Uterine smooth muscle cell (primary cell): ENCODE measurements around the gene PARVA. TPM values are rescaled to one million over a fixed set of nuclear protein-coding genes. Genes with fewer than 3 reads are reported as not detected.

Source experiments
- total RNA-seq: library from RNA; depleted of rRNA; stranded (reverse); fragments of >200 nt; gene quantifications from 2 replicates; pipeline ENCODE4 v1.2.3, GENCODE V29; 2014

PARVA gene, protein sequence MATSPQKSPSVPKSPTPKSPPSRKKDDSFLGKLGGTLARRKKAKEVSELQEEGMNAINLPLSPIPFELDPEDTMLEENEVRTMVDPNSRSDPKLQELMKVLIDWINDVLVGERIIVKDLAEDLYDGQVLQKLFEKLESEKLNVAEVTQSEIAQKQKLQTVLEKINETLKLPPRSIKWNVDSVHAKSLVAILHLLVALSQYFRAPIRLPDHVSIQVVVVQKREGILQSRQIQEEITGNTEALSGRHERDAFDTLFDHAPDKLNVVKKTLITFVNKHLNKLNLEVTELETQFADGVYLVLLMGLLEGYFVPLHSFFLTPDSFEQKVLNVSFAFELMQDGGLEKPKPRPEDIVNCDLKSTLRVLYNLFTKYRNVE
- total RNA-seq, result 19.3 and 35.7 TPM in 2 replicates

GRCh38 chr11:12377106-12377823, at the start of gene PARVA:
TSS of gene PARVA (plus strand) at chr11:12377571. CDS start at chr11:12377648, 77 bp downstream.

